GM23248 (cell line): ENCODE data around the gene SNX27.

Source experiments
- EZH2 ChIP-seq: fragments of 200-600 bp; sonication (generic); IDR thresholded peaks from 2 replicates; pipeline ENCODE4 v1.6.1; 2018; ENCODE audit warnings: antibody characterized with exemption, mild to moderate bottlenecking; ENCODE audit not compliant: insufficient read depth, poor library complexity, severe bottlenecking
- EZH2phosphoT487 ChIP-seq: fragments of 200-600 bp; sonication (generic); IDR thresholded peaks from 2 replicates; pipeline ENCODE4 v1.6.1; 2018; ENCODE audit warnings: antibody characterized with exemption, moderate library complexity, mild to moderate bottlenecking, low read depth; ENCODE audit not compliant: insufficient read depth

DNA sequence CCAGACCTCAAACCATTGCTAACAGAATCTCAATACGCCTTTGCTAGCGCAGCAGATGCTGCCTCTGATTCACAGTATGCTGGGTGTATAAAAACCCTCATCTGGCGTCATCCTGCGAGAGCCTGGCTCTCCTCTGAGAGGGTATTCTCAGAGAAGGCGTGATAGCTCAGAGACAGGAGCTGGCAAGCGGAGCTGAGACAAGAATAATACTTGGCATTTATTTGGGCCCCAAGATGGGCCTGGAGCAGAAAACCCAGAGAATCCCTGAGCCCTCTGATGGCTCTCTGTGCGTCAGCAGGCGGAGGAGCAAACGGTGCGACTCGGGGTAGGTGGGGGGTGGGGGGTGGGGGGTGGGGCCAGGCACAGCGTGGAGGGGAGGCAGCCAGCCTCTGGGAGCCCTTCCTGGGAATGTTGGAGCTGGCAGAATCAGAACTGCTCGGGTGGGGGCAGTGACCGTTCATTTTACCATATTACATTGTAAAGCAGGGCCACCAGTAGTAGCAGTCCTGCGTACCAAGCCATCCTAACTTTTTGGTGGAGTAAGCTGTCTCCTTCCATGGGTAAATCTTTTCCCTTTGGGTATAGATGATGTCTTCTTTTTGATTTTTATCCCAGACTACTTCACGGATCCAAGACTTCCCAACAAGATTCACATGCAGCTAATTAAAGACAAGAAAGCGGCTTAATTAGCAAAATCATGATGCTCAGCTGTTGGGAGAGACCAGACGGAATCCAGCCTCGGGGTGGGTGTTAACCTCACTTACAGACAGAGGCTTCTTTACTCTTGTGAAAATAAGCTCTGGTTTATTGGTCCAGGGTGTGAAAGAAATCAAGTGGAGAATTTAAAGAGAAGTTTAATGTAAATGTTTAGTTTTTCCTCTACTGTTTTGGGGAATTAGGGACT is 116.6 kb downstream of the SNX27 start:
- TF ChIP-seq EZH2phosphoT487 (no peak), EZH2 (no peak)
